ENCODE measurements around the gene POLR3K. TPM values are rescaled to one million over a fixed set of nuclear protein-coding genes. Genes with fewer than 3 reads are reported as not detected.
"Not testable (repeated sequence)": the region's sequence is repeated elsewhere in the genome, so short reads cannot be mapped to it uniquely, and the experiment has no call there.

Gene POLR3K
- total and polyA plus RNA-seq, 4 experiments from 2014 or later: 19.9 to 43.1 (median 31.6) TPM

DNA sequence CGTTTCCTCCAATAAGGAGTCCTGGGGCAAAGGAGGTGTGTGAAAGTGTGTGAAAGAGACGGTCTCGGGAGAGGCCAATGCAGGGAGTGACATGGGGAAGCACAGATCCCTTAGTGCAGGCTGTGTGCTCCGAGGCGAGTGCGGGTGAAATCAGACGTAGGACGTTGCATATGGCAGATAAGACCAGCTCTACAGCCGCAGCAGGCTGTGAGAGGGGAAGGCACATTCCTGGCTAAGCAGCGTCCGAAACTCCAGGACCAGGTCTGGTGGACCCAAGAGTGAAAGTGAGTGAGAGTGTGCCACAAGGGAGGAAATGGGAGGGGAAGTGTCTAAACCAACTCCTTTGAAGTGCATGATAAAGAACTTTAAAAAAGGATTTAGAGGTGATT is 11.3 kb downstream of the POLR3K start:
- no peak overlapping the region for H3K27ac ChIP-seq (ENCODE audit: low read depth, low read length)
- H3K36me3 ChIP-seq (ENCODE audit: insufficient read depth, low read length): peaks cover 23% of the 10 kb centered on the region
- peak overlapping the region; percentile 8 to 84 (median 56) for H3K27ac Mint-ChIP-seq
- H3K36me3 Mint-ChIP-seq: peaks cover 42 to 44% of the 10 kb centered on the region in 2 donors
- H3K4me3 ChIP-seq (ENCODE audit: low read length in 2 of 2): no peak overlapping the region
- ChIA-PET POLR2A (ENCODE audit: partially characterized antibody) (no interaction called here), CTCF (ENCODE audit: partially characterized antibody) (interaction anchor here (0.6 kb wide), 1 partner anchor 55 kb away, joined by 3 read pairs; no protein-coding TSS in a partner anchor)
- H3K4me3 Mint-ChIP-seq: no peak overlapping the region
- peaks cover 31 to 46% (median 38%) of the 10 kb centered on the region in 4 donors for H3K4me1 Mint-ChIP-seq
- no peaks in the 10 kb centered on the region for H3K9me3 ChIP-seq (ENCODE audit: control insufficient read depth in 1 of 2, low read length in 2 of 2)
- intact Hi-C loops (cut with micrococcal nuclease): no loop called here
- H3K27me3 Mint-ChIP-seq: no peaks in the 10 kb centered on the region
- no peaks in the 10 kb centered on the region for H3K9me3 Mint-ChIP-seq
- H3K27me3 ChIP-seq (ENCODE audit: insufficient read depth, low read length): no peaks in the 10 kb centered on the region
- DNase-seq: no peak
- peaks cover 30% of the 10 kb centered on the region for H3K4me1 ChIP-seq (ENCODE audit: insufficient read depth, low read length)

GRCh38 chr16:41439-42068 is 11.9 kb downstream of the POLR3K start:
- Histone ChIP-seq H3K9me3 (ENCODE audit: control insufficient read depth in 1 of 2, low read length in 2 of 2) (no peaks in the 10 kb centered on the region), H3K27ac (ENCODE audit: low read depth, low read length) (no peak overlapping the region), H3K27me3 (ENCODE audit: insufficient read depth, low read length) (no peaks in the 10 kb centered on the region), H3K36me3 (ENCODE audit: insufficient read depth, low read length) (peaks cover 21% of the 10 kb centered on the region), H3K4me1 (ENCODE audit: insufficient read depth, low read length) (peaks cover 30% of the 10 kb centered on the region), H3K4me3 (ENCODE audit: low read length in 2 of 2) (no peak overlapping the region)
- POLR2A ChIA-PET (ENCODE audit: partially characterized antibody): no interaction called here
- Mint-ChIP-seq H3K4me1 (peaks cover 31 to 45% (median 38%) of the 10 kb centered on the region in 4 donors), H3K36me3 (peaks cover 40 to 41% of the 10 kb centered on the region in 2 donors), H3K9me3 (no peaks in the 10 kb centered on the region), H3K4me3 (no peak overlapping the region), H3K27ac (peak overlapping the region in 3 of 7 donors; percentile 28 to 84 (median 50)), H3K27me3 (no peaks in the 10 kb centered on the region)
- CTCF ChIA-PET (ENCODE audit: partially characterized antibody): interaction anchor here (0.6 kb wide), 1 partner anchor 55 kb away, joined by 3 read pairs; no protein-coding TSS in a partner anchor
- DNase-seq: no peak
- intact Hi-C loops (cut with micrococcal nuclease): no loop called here

- Histone ChIP-seq H3K4me1 (ENCODE audit: insufficient read depth, low read length) (peaks cover 30% of the 10 kb centered on the region), H3K27me3 (ENCODE audit: insufficient read depth, low read length) (no peaks in the 10 kb centered on the region), H3K4me3 (ENCODE audit: low read length in 2 of 2) (no peak overlapping the region), H3K9me3 (ENCODE audit: control insufficient read depth in 1 of 2, low read length in 2 of 2) (no peaks in the 10 kb centered on the region), H3K36me3 (ENCODE audit: insufficient read depth, low read length) (no peaks in the 10 kb centered on the region), H3K27ac (ENCODE audit: low read depth, low read length) (peak overlapping the region; percentile 23)
- Mint-ChIP-seq H3K27me3 (no peaks in the 10 kb centered on the region), H3K4me3 (peak overlapping the region in 7 of 8 donors; percentile 32 to 67 (median 51)), H3K27ac (peak overlapping the region; percentile 31 to 90 (median 80)), H3K9me3 (no peaks in the 10 kb centered on the region), H3K36me3 (peaks cover 21 to 22% of the 10 kb centered on the region in 2 donors), H3K4me1 (peaks cover 34 to 50% (median 43%) of the 10 kb centered on the region in 4 donors)
- ChIA-PET CTCF (ENCODE audit: partially characterized antibody) (interaction anchor here (0.7 to 1.8 kb wide), 6 partner anchors 10 to 323 kb away, joined by 3 to 12 read pairs (median 5); partner anchors contain the start of genes POLR3K and SNRNP25), POLR2A (ENCODE audit: partially characterized antibody) (interaction anchor here (0.7 to 2.4 kb wide), 3 partner anchors 14 to 196 kb away, joined by 3 to 22 read pairs (median 4); partner anchors contain the start of genes FAM234A, POLR3K and SNRNP25)
- DNase-seq: peak; percentile 49 to 79 (median 52)
- intact Hi-C loops (cut with micrococcal nuclease): no loop called here
These were observed 14.2 kb downstream of the POLR3K start for GRCh38 chr16:38941-39892.

DNA sequence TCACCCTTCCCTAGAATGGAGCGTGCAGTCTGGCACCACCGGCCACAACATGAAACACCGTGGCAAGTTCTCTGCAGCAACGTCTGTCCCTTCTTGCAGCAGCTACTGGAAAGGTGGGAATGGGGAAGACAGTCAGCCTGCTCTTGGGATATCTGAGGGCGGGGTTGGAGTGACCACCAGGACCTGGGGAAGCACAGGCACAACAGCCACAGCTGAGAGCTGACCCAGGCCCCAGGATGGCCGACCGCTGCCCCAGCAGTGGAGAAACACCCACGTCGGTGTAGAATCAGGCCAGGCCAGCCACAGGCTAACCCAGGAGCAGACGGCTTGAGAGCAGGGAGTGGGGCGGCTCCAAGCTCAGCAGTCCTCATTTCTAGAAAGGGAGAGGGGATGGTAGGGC is 15.2 kb downstream of the POLR3K start:
- Mint-ChIP-seq H3K4me1 (peaks cover 30 to 51% (median 42%) of the 10 kb centered on the region in 4 donors), H3K4me3 (peak overlapping the region in 1 of 8 donors; percentile 44)
- H3K27ac ChIP-seq (ENCODE audit: low read depth, low read length): not testable (repeated sequence)

GRCh38 chr16:37511-37910 is 15.9 kb downstream of the POLR3K start:
- intact Hi-C loops (cut with micrococcal nuclease): no loop called here
- Histone ChIP-seq H3K9me3 (ENCODE audit: control insufficient read depth in 1 of 2, low read length in 2 of 2) (no peaks in the 10 kb centered on the region), H3K4me1 (ENCODE audit: insufficient read depth, low read length) (peaks cover 25% of the 10 kb centered on the region), H3K27me3 (ENCODE audit: insufficient read depth, low read length) (no peaks in the 10 kb centered on the region), H3K27ac (ENCODE audit: low read depth, low read length) (no peak overlapping the region), H3K36me3 (ENCODE audit: insufficient read depth, low read length) (no peaks in the 10 kb centered on the region), H3K4me3 (ENCODE audit: low read length in 2 of 2) (no peak overlapping the region)
- H3K4me3 Mint-ChIP-seq: no peak overlapping the region
- H3K27me3 Mint-ChIP-seq: no peaks in the 10 kb centered on the region
- peaks cover 24 to 45% (median 36%) of the 10 kb centered on the region in 4 donors for H3K4me1 Mint-ChIP-seq
- ChIA-PET POLR2A (ENCODE audit: partially characterized antibody) (no interaction called here), CTCF (ENCODE audit: partially characterized antibody) (no interaction called here)
- H3K9me3 Mint-ChIP-seq: no peaks in the 10 kb centered on the region
- H3K27ac Mint-ChIP-seq: peak overlapping the region in 1 of 7 donors; percentile 64
- no peak for DNase-seq
- peaks cover 8% of the 10 kb centered on the region in 2 donors for H3K36me3 Mint-ChIP-seq

More for the DNA sequence above, 15.2 kb downstream of the POLR3K start:
- ChIA-PET CTCF (ENCODE audit: partially characterized antibody) (interaction anchor here (0.8 to 1.8 kb wide), 4 partner anchors 15 to 325 kb away, joined by 3 to 12 read pairs (median 6); partner anchors contain the start of genes POLR3K and SNRNP25), POLR2A (ENCODE audit: partially characterized antibody) (interaction anchor here (0.7 to 2.4 kb wide), 3 partner anchors 15 to 197 kb away, joined by 3 to 22 read pairs (median 4); partner anchors contain the start of genes FAM234A, POLR3K and SNRNP25)
- Mint-ChIP-seq H3K36me3 (peaks cover 14 to 15% of the 10 kb centered on the region in 2 donors), H3K27ac (peak overlapping the region in 5 of 7 donors; percentile 43 to 86 (median 70))
- H3K36me3 ChIP-seq (ENCODE audit: insufficient read depth, low read length); H3K4me3 ChIP-seq (ENCODE audit: low read length in 2 of 2); H3K27me3 ChIP-seq (ENCODE audit: insufficient read depth, low read length); intact Hi-C loops (cut with micrococcal nuclease); H3K9me3 Mint-ChIP-seq; DNase-seq; H3K27me3 Mint-ChIP-seq; H3K9me3 ChIP-seq (ENCODE audit: control insufficient read depth in 1 of 2, low read length in 2 of 2): not testable (repeated sequence)
- H3K4me1 ChIP-seq (ENCODE audit: insufficient read depth, low read length): peaks cover 30% of the 10 kb centered on the region

GRCh38 chr16:36336-36984 is 16.9 kb downstream of the POLR3K start:
- H3K4me3 ChIP-seq (ENCODE audit: low read length in 2 of 2): no peak overlapping the region
- peak overlapping the region in 5 of 7 donors; percentile 31 to 68 (median 47) for H3K27ac Mint-ChIP-seq
- no peaks in the 10 kb centered on the region for H3K27me3 Mint-ChIP-seq
- intact Hi-C loops (cut with micrococcal nuclease): no loop called here
- H3K4me1 ChIP-seq (ENCODE audit: insufficient read depth, low read length): peaks cover 17% of the 10 kb centered on the region
- no peaks in the 10 kb centered on the region for H3K36me3 Mint-ChIP-seq
- no peak for DNase-seq
- peaks cover 16 to 35% (median 27%) of the 10 kb centered on the region in 4 donors for H3K4me1 Mint-ChIP-seq
- H3K9me3 Mint-ChIP-seq: no peaks in the 10 kb centered on the region
- no peaks in the 10 kb centered on the region for H3K36me3 ChIP-seq (ENCODE audit: insufficient read depth, low read length)
- ChIA-PET POLR2A (ENCODE audit: partially characterized antibody) (no interaction called here), CTCF (ENCODE audit: partially characterized antibody) (no interaction called here)
- H3K27me3 ChIP-seq (ENCODE audit: insufficient read depth, low read length): no peaks in the 10 kb centered on the region
- no peak overlapping the region for H3K27ac ChIP-seq (ENCODE audit: low read depth, low read length)
- no peaks in the 10 kb centered on the region for H3K9me3 ChIP-seq (ENCODE audit: control insufficient read depth in 1 of 2, low read length in 2 of 2)
- no peak overlapping the region for H3K4me3 Mint-ChIP-seq

Data from CD4-positive, alpha-beta memory T cell (primary cell).